HG02610 (cell line): ENCODE data around the gene NCOA1.
A peak's percentile ranks its signal among the peaks of the same experiment; 100 is the strongest.
"Not testable (repeated sequence)": the region's sequence is repeated elsewhere in the genome, so short reads cannot be mapped to it uniquely, and the experiment has no call there.

Source experiments
- ATAC-seq: cut with Tn5 transposase; IDR thresholded peaks from one replicate; pipeline ENCODE4 v1.9.1; 2021; ENCODE audit warnings: mild to moderate bottlenecking, moderate library complexity; ENCODE audit not compliant: unreplicated experiment

Gene NCOA1

DNA sequence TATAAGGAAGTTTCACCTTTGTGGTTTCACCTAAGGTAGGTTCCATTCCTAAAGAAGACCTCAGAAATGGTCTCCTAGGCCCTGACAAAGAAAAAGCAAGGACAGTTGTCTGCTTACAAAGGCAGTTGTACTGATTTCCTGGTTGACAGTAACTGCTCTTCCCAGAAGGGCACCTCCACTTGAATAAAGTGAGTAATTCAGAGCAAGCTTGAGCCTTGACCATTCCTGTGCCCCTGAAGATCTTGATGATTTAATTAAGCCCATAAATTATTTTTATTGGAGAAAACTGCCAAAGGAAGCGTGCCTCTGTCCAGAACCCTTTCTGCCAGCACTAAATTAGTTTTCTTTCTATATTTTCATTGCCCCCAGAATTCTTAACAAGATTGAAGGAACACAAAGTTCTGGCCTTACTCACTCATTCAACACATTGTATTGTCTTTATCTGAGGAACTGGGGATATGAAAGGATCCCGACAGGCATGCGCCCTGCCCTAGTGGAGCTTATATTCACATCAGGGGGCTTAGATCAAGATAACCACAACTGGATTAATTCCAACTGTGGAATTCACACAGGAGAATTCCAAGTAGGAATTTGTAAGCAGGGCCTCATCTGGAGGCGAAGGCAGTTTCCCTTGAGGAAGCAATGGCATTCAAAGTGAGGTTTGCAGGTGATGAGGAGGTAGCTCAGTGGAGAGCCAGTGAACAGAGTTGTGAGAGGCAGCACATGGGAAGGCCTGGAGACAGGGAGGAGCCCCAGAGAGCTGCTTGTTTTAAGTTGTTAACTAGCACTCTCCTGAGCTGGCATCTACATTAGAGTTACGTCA lies 280.9 kb downstream of the NCOA1 start:
- no peak for ATAC-seq

DNA sequence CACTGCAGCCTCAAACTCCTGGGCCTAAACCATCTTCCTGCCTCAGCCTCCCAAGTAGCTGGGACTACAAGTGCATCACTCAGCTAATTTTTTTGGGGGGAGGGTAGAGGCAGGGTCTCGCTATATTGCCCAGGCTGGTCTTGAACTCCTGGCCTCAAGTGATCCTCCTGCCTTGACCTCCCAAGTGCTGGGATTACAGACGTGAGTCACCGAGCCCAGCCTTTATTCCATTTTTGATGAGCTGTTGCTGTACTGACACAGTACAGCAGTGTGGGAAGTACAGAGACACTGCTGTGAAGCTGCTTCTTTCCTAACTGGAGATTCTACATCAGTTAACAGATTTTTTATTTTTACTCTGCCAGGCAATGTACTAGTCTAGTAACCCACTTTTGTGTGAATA lies 283.3 kb downstream of the NCOA1 start:
- ATAC-seq, result no peak

DNA sequence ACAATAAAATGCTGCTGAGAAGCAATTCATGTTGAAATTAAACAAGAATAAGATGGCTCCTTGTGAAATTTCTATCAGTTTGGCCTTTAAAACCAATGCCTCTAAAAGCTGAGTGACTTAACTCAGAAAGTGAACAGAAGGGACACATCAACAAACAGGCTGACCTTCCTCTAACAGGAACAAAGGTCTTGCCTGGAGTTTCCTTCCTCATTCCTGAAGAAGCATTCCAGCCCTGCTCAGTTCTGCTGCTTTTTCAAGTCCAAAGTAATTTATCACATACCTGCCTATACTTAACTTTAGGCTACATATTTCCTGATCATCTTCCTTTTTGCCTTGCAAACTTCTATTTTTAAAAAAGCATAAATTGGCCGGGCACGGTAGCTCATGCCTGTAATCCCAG lies 288.1 kb downstream of the NCOA1 start:
- ATAC-seq, result no peak

DNA sequence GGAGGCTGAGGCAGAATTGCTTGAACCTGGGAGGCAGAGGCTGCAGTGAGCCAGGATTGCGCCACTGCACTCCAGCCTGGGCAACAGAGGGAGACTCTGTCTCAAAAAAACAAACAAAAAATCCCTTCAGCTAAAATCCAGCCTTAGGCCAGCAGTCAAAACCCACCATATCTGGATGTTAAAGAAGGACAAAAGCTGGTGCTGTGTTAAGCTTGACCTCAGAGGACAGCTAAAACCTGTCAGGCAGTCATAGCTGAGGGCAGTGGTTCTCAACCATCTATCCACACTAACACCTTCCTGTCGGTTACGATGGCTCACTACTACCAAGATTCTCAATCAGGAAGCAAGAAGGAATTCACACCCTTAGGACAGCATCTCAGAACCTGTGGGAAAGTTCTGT lies 292.6 kb downstream of the NCOA1 start:
- ATAC-seq, result no peak

DNA sequence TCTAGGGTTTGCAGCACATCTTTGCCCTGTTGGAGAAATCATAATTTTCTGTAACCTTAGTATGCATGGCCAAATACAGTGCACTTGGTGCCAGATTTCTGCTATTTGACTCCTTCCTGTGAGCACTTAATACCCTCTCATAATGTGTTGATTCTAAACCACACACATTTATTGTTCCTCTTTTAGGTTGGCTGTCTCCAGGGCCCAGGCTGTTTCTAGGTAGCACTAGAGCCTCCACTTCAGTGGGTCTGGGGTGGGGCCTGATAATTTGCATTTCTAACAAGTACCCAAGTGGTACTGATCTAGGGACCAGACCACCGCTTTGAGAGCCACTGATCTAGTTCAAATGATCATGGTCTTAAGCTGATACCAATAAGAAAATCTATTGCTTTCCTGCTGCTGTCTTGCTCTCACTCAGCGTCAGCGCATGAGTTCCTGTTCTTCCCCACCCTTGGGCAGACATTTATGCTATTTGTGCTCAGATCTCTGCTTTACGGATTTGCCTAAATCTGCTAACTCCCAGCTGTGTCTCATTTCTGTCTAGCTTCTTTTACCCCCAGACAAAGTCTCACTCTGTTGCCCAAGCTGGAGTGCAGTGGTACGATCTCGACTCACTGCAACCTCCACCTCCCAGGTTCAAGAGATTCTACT lies 294.7 kb downstream of the NCOA1 start:
- peak; percentile 93 for ATAC-seq

DNA sequence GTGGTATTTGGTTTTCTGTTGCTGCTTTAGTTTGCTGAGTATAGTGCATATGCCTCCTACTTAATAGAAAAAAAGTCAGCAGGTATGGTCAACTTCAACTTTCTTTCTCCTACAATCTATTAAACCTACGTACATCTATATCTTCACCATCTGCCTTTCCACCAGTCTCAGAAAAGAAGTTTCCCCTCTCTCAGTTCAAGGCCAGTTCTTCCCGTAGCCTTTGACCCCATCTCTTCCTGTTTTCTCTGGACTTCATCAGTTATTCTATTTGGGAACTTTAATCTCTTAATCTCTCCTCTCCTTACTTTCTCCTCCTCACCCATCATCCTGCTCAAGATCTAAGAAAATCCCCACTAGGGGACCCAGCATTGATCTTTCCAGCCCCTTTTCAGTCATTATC lies 296.5 kb downstream of the NCOA1 start:
- no peak for ATAC-seq

DNA sequence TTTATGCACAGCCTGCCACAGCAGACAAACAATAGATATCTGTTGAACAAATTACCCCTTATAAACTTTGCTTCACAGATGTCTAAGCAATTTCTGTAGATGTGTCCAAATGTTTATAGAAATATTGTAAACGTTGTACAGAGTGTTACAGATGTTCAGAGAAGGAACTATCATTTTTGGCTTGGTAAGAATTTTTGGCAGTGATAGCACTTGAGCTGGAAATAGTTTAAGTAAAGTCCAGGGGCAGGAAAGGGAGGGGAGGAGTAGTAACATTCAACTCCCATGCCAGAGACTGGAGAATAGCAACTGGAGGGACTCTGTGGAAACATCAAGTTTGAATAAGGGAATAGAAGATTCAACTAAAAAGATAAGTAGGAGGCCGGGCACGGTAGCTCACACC lies 297.8 kb downstream of the NCOA1 start:
- no peak for ATAC-seq

DNA sequence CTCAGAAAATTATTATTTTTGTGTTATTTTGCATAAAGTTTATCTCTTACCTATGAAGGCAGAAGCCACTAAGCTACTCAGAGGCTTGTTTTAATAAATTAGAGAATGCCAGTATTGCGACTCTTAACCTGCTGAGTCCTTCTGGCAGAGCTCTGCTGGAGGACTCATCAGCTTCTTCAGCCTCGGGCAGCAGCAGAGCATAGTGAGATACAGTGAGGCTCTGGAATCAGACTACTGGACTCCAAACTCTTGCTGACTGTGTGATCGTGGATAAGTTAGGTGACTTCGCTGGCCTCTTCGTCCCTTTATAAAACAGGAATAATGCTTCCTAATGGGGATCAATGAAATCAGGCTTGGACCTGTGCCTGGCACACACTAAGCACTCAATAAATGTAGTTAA lies 300.4 kb downstream of the NCOA1 start:
- no peak for ATAC-seq

DNA sequence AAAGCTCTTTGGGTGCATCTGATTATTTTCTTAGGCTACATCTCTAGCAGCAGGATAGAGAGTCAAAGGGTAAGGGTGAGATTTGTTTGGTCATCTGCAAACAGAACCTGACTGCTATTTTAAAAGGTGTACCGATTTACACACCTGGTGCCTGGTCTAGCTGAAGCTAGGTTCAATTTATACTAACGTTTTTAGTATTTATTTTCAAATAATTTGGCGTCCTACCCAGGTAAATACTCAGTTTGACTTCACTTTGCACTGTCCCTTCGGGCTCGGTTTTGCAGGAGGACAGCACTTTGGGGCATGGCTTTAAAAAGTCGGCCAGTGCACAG lies 301.5 kb downstream of the NCOA1 start:
- ATAC-seq, result no peak

DNA sequence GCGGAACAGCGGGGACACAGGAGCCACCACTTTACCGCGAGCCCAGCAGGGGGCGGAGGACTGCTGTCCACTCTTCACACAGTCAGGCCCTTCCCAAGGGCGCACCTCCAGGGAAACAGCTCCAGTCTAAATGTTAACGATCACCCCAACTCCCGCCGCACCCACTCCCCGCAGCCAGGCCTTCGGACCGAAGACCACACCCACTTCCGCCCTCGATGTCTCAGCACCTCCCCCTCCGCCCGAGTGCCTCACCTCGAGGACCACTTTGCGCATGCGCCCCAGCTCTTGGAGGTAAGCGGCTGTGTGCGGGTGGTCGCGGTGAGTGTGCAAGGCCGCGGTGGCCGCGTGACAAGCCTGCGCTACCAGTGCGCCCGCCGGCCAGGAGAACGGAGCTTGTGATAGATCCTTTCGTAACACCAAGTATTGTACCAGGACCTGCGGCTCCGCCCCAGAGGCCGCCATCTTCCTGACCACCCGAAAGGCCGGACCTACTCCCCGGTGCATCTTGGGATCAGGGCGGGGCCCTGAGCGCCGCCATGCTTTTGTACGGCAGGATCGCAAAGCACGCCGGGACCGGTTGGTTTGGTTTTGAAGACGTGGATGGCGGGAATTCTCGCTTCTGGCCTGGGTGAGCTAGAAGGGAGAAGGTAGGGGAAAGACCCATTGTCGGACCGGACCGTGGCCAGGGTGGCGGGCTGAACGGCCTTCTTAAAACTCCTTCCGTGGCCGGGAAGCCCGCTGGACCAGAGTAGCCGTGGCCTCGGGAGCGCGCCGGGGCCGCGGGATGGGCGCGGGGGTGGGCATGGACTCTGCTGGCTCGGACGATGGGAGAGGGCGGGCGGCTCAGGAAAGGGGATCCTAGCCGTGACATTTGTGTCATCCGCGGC lies 302.1 kb downstream of the NCOA1 start, which contains the start of the genes CENPO and PTRHD1:
CENPO (plus strand) TSS at position 552 of the 887 bp plus-strand sequence. CDS start 495 bp downstream, outside the sequence.
PTRHD1 (minus strand) TSS at position 518 of the 887 bp plus-strand sequence; CDS start at position 504, 14 bp downstream.
- peak; percentile 88 for ATAC-seq

DNA sequence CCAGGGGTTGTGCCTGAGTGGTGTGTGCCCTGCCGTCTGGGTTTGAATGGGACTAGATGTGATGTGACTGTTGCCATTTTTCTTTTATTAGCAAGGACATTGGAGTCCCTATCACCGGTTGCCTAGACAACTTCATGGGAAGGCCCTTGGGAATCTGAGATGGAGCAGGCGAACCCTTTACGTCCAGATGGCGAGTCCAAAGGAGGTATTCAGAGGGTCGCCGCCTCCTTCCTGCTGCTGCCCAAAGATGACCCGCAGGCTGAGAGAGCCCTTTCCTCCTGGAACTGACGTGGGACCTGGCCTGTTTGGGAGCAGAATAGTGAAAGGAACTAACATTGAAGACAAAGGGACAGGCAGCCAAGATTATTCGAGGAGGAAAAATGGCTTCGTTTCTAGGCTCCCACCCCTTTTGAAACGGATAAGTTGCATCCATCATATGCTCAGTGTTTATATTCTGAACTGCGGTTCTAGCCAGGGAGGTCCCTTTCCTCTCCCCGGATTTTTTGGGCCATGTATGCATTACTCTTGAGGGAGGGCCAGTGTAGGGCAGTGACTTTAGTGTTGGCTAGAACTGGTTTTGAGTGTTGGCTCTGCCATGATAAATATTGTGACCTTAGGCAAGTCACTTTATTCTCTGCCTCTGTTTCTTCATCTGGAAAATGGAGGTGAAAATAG lies 302.8 kb downstream of the NCOA1 start:
- ATAC-seq, result no peak

DNA sequence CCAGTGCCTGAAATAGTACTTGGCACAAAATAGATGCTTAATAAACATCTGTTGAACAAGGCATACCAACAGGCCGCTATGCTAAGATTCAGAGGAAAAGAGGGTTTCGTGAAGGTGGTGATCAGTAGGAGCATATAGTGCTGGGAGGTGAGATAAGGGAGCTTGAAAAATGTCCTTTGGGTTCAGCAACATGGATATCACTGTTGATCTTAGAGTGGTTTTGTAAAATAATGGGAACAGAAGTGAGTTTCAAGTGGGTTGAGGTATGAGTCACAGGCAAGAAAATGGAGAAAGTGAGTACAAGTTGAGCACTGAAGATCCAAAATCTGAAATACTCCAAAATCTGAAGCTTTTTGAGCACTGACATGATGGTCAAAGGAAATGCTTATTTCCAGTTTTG lies 306.6 kb downstream of the NCOA1 start:
- ATAC-seq, result no peak

DNA sequence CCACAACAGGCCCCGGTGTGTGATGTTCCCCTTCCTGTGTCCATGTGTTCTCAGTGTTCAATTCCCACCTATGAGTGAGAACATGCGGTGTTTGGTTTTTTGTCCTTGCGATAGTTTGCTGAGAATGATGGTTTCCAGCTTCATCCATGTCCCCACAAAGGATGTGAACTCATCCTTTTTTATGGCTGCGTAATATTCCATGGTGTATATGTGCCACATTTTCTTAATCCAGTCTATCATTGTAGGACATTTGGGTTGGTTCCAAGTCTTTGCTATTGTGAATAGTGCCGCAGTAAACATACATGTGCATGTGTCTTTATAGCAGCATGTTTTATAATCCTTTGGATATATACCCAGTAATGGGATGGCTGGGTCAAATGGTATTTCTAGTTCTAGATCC lies 309.4 kb downstream of the NCOA1 start:
- ATAC-seq, result not testable (repeated sequence)

DNA sequence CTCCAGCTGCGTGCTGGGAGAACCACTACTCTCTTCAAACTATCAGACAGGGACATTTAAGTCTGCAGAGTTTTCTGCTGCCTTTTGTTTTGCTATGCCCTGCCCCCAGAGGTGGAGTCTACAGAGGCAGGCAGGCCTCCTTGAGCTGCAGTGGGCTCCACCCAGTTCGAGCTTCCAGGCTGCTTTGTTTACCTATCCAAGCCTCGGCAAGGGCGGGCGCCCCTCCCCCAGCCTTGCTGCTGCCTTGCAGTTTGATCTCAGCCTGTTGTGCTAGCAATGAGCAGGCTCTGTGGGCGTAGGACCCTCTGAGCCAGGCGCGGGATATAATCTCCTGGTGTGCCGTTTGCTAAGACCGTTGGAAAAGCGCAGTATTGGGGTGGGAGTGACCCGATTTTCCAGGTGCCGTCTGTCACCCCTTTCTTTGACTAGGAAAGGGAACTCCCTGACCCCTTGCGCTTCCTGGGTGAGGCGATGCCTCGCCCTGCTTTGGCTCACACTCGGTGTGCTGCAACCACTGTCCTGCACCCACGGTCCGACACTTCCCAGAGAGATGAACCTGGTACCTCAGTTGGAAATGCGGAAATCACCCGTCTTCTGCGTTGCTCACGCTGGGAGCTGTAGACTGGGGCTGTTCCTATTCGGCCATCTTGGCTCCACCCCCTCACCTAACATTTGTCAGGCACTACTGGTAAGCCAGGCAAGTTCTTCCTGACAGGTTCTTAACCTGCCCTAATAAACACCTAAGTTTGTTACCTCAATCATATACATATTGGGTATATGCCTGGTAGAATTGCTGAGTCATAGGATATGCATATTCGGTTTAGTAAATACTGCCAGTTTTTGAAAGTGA lies 315.0 kb downstream of the NCOA1 start:
- ATAC-seq, result not testable (repeated sequence)

DNA sequence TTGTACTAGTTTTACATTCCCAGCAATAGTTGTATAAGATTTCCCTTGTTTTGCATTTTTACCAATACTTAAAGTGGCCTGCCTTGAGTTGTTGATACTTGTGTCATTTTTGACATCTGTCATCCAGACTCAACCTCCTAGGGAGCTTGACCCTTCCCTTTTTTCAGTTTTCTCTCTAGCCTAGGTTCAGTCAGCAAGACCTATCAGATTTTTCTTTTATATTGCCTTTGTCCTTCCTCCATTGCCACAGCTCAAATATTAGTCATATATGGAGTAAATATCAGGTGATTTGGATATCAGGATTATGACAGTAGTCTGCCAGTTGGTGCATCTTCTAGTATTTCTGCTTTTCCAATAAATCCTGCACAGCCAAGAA lies 315.6 kb downstream of the NCOA1 start:
- ATAC-seq, result no peak

DNA sequence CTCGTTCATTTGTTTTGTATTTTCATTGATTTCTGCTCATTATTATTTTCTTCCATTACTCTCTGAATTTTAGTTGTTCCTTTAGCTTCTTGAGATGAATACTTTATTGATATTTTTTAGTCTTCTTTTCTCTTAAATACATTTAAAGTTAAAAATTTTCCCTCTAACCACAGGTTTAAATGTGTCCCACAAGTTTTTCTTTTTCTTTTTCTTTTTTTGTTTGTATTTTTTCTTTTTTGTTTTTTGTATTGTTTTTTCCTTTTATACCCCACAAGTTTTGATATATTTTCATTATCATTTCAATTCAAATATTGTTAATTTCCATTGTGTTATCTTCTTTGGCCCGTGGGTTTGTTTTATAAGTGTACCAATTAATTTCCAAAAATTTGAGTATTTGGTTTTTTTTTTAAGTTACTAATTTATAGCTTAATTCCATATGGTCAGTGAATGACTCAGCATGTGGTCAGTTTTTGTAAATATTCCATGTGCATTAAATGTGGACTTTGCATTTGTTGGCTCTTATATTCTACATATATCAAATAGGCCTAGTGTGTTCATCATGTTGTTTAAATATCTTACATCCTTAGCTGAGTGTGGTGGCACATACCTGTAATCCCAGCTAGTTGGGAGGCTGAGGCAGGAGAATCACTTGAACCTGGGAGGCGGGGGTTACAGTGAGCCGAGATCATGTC lies 318.4 kb downstream of the NCOA1 start:
- ATAC-seq, result no peak

DNA sequence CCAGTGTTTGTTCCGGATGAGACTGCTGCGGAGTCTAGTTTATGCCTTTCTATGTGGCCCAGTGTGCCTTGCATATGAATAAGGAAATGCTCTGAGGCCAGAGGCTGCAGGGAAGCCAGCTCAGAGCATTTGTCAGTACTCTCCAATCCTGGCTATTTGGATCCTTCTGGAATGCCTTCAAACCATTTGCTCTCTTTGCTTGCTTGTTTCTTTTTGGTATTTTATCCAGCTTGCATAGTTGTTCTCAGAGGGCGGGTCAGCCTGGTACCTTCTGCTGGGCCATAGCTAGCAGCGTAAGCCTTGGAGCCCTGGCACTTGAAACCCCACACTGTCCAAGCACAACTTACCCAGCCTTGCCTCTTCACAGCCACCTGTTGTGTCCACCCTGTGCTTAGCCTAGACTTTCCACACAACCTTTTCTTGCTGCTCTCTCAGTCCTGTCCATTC lies 322.7 kb downstream of the NCOA1 start:
- no peak for ATAC-seq

DNA sequence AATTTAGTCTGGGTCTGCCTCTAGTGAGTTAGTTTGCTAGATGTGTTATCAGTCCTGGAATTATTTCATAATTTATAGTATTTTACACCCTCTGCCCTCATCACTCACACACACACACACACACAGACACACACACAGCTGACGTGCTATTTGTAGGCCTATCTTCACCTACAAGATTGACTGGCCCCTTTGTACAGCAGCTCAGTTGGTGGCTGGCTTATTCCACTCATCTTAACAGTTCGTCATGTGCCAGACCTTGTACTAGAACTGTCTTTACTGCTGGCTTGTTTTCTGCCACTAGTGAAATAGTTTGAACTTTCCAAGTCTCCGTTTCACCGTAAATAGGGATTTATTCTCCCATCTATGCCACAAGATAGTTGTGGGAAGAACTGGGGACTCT lies 323.5 kb downstream of the NCOA1 start:
- no peak for ATAC-seq

DNA sequence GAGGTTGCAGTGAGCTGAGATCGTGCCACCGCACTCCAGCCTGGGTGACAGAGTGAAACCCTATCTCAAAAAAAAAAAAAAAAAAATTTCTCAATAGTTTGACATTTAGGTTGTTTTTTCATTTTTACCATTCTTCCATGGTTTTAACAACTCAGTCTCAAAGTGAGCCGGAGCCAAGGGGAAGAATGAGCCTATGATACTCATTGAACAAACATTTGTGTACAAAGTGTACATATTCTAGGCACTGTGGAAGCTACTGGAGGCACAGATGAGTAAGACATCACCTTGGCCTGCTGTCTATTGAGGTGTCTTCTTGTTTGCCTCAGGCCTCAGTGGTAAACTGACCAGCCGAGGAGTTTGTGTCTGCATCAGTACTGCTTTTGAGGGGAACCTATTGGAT lies 324.1 kb downstream of the NCOA1 start:
- no peak for ATAC-seq
